Fibroblast of lung (primary cell): ENCODE data around the gene LMF1. TPM values are rescaled to one million over a fixed set of nuclear protein-coding genes. Genes with fewer than 3 reads are reported as not detected.

Source experiments
- DNase-seq, 2 donors: peaks; one replicate each; pipeline versions ENCODE4 v3.0.0 to v3.0.0-alpha.2; 2010; ENCODE audit warnings: low read depth in 2 of 2
- H2AFZ ChIP-seq: 2 replicates; pipeline ENCODE4 v1.5.1; 2012; ENCODE audit warnings: low read length, control low read depth, inconsistent platforms
- H3K27ac ChIP-seq: 2 replicates; pipeline ENCODE4 v1.5.1; 2011; ENCODE audit warnings: low read length, control low read depth; ENCODE audit not compliant: insufficient read depth
- H3K27me3 ChIP-seq: 2 replicates; pipeline ENCODE4 v1.5.1; 2011; ENCODE audit warnings: mild to moderate bottlenecking, low read length; ENCODE audit not compliant: control insufficient read depth, insufficient read depth
- H3K36me3 ChIP-seq: 2 replicates; pipeline ENCODE4 v1.5.1; 2011; ENCODE audit warnings: low read length; ENCODE audit not compliant: control insufficient read depth, insufficient read depth
- H3K4me1 ChIP-seq: 2 replicates; pipeline ENCODE4 v1.5.1; 2011; ENCODE audit warnings: low read length; ENCODE audit not compliant: control insufficient read depth, insufficient read depth; ENCODE audit errors: extremely low read depth
- H3K4me2 ChIP-seq: 2 replicates; pipeline ENCODE4 v1.5.1; 2011; ENCODE audit warnings: low read length, control low read depth; ENCODE audit not compliant: insufficient read depth; ENCODE audit errors: extremely low read depth
- H3K4me3 ChIP-seq, 4 experiments: fragments of 200-600 bp in 1 of 4; sonication (generic) in 1 of 4; replicated peaks in 1 of 4; 2 replicates each; pipeline ENCODE4 v1.5.1; 2011 to 2016; ENCODE audit warnings: low read length in 4 of 4, low read depth in 3 of 4, mild to moderate bottlenecking in 3 of 4, control low read depth in 2 of 4, inconsistent platforms in 1 of 4, mixed read lengths in 1 of 4; ENCODE audit not compliant: insufficient read depth in 1 of 4; ENCODE audit errors: control extremely low read depth in 1 of 4
- H3K79me2 ChIP-seq: 2 replicates; pipeline ENCODE4 v1.5.1; 2012; ENCODE audit warnings: mild to moderate bottlenecking, low read length, inconsistent platforms; ENCODE audit not compliant: control insufficient read depth, insufficient read depth
- H3K9ac ChIP-seq: 2 replicates; pipeline ENCODE4 v1.5.1; 2011; ENCODE audit warnings: mild to moderate bottlenecking, low read length, control low read depth; ENCODE audit not compliant: insufficient read depth
- H3K9me3 ChIP-seq: 2 replicates; pipeline ENCODE4 v1.5.1; 2012; ENCODE audit warnings: low read depth, low read length; ENCODE audit not compliant: control insufficient read depth, insufficient read depth
- H4K20me1 ChIP-seq: 2 replicates; pipeline ENCODE4 v1.5.1; 2011; ENCODE audit warnings: low read length; ENCODE audit not compliant: control insufficient read depth, insufficient read depth; ENCODE audit errors: extremely low read depth
- CTCF ChIP-seq, 2 donors: IDR thresholded peaks in 1 of 2; conservative IDR thresholded peaks in 1 of 2; 1 replicate in 1 of 2; 2 replicates in 1 of 2; pipeline ENCODE4 v1.5.1; 2011 to 2012; ENCODE audit warnings: low read length in 2 of 2, control low read depth in 1 of 2, inconsistent platforms in 1 of 2, low read depth in 1 of 2, mild to moderate bottlenecking in 1 of 2
- EZH2 ChIP-seq: IDR thresholded peaks from 2 replicates; pipeline ENCODE4 v1.5.1; 2012; ENCODE audit warnings: low read length, control low read depth, mild to moderate bottlenecking; ENCODE audit errors: missing control alignments
- polyA plus RNA-seq, 2 donors: library from polyadenylated mRNA; depleted of rRNA in 1 of 2; stranded (reverse) in 1 of 2; unstranded in 1 of 2; fragments of >200 nt; gene quantifications; 2 replicates each; pipeline ENCODE4 v1.2.1, GENCODE V29; 2011 to 2012; ENCODE audit warnings: missing spikeins in 1 of 2
- total RNA-seq: library from RNA; depleted of rRNA; stranded (reverse); fragments of >200 nt; gene quantifications from 2 replicates; pipeline ENCODE4 v1.2.1, GENCODE V29; 2014

Gene LMF1
- total and polyA plus RNA-seq, 2 donors (not counting 1 experiment from before 2014, with no cell fraction given), result 12.3 to 12.6 TPM

GRCh38 chr16:885391-885790, 85.4 kb downstream of the LMF1 start:
- H3K27me3 ChIP-seq, result no peaks in the 10 kb centered on the region
- TF ChIP-seq EZH2 (no peak), CTCF (conservative IDR thresholded peaks at IDR 0.05 in 1 of 2, IDR thresholded peaks at IDR 0.05 in 1 of 2; ENCODE audit: low read depth in 1 of 2, low read length in 2 of 2) (no peak)
- H3K4me3 ChIP-seq, result no peak overlapping the region
- H3K27ac ChIP-seq, result no peak overlapping the region
- H3K4me2 ChIP-seq, result no peak overlapping the region
- no peaks in the 10 kb centered on the region for H3K9me3 ChIP-seq
- no peaks in the 10 kb centered on the region for H3K36me3 ChIP-seq
- no peaks in the 10 kb centered on the region for H3K4me1 ChIP-seq
- no peak overlapping the region for H3K9ac ChIP-seq
- no peaks in the 10 kb centered on the region for H3K79me2 ChIP-seq
- no peak for DNase-seq
- no peak overlapping the region for H2AFZ ChIP-seq
- H4K20me1 ChIP-seq, result no peaks in the 10 kb centered on the region

- TF ChIP-seq EZH2 (no peak), CTCF (conservative IDR thresholded peaks at IDR 0.05 in 1 of 2, IDR thresholded peaks at IDR 0.05 in 1 of 2; ENCODE audit: low read depth in 1 of 2, low read length in 2 of 2) (no peak)
- Histone ChIP-seq H3K36me3 (no peaks in the 10 kb centered on the region), H3K4me2 (no peak overlapping the region), H4K20me1 (no peaks in the 10 kb centered on the region), H3K9me3 (no peaks in the 10 kb centered on the region), H3K27me3 (no peaks in the 10 kb centered on the region), H3K79me2 (no peaks in the 10 kb centered on the region), H3K9ac (no peak overlapping the region), H3K4me1 (no peaks in the 10 kb centered on the region), H3K27ac (no peak overlapping the region), H2AFZ (no peak overlapping the region), H3K4me3 (no peak overlapping the region)
- DNase-seq, result no peak
Observed at GRCh38 chr16:884232-884631, 86.6 kb downstream of the LMF1 start.

- Histone ChIP-seq H3K27me3 (no peaks in the 10 kb centered on the region), H3K27ac (no peak overlapping the region), H3K4me1 (no peaks in the 10 kb centered on the region), H3K4me3 (no peak overlapping the region), H3K79me2 (no peaks in the 10 kb centered on the region), H3K9ac (no peak overlapping the region), H2AFZ (no peak overlapping the region), H3K36me3 (no peaks in the 10 kb centered on the region), H3K4me2 (no peak overlapping the region), H3K9me3 (no peaks in the 10 kb centered on the region), H4K20me1 (no peaks in the 10 kb centered on the region)
- TF ChIP-seq EZH2 (no peak), CTCF (conservative IDR thresholded peaks at IDR 0.05 in 1 of 2, IDR thresholded peaks at IDR 0.05 in 1 of 2; ENCODE audit: low read depth in 1 of 2, low read length in 2 of 2) (no peak)
- DNase-seq, result no peak
Observed at GRCh38 chr16:883781-884180, 87.0 kb downstream of the LMF1 start.
